Karpas-422 (cell line): Measurements from ENCODE around the gene TWIST2. TPM values are rescaled to one million over a fixed set of nuclear protein-coding genes. Genes with fewer than 3 reads are reported as not detected.

Source experiments
- DNase-seq: peaks from one replicate; pipeline ENCODE4 v3.0.0-alpha.2; 2015
- H2AFZ ChIP-seq: fragments of 200-600 bp; sonication (generic); 2 replicates; pipeline ENCODE4 v1.6.1; 2014; ENCODE audit warnings: antibody characterized with exemption, low read length, mixed read lengths
- H3K27ac ChIP-seq: fragments of 200-600 bp; sonication (generic); 2 replicates; pipeline ENCODE4 v1.5.1; 2014; ENCODE audit warnings: mild to moderate bottlenecking, low read length, moderate library complexity
- H3K27me3 ChIP-seq: fragments of 200-600 bp; sonication (generic); 2 replicates; pipeline ENCODE4 v1.6.1; 2014; ENCODE audit warnings: low read length, mixed read lengths
- H3K36me3 ChIP-seq: fragments of 200-600 bp; sonication (generic); 2 replicates; pipeline ENCODE4 v1.6.1; 2014; ENCODE audit warnings: low read length, mixed read lengths; ENCODE audit not compliant: insufficient read depth
- H3K4me1 ChIP-seq: fragments of 200-600 bp; sonication (generic); 2 replicates; pipeline ENCODE4 v1.6.1; 2014; ENCODE audit warnings: mild to moderate bottlenecking, low read length, mixed read lengths
- H3K4me2 ChIP-seq: fragments of 200-600 bp; sonication (generic); 2 replicates; pipeline ENCODE4 v1.6.1; 2014; ENCODE audit warnings: low read length, low read depth, mild to moderate bottlenecking; ENCODE audit not compliant: poor library complexity, severe bottlenecking
- H3K4me3 ChIP-seq: fragments of 200-600 bp; sonication (generic); 2 replicates; pipeline ENCODE4 v1.5.1; 2014; ENCODE audit warnings: mild to moderate bottlenecking, antibody characterized with exemption, low read length, mixed read lengths
- H3K79me2 ChIP-seq: fragments of 200-600 bp; sonication (generic); 2 replicates; pipeline ENCODE4 v1.6.1; 2014; ENCODE audit warnings: mild to moderate bottlenecking, low read length, mixed read lengths
- H3K9ac ChIP-seq: fragments of 200-600 bp; sonication (generic); 2 replicates; pipeline ENCODE4 v1.6.0; 2014; ENCODE audit warnings: low read length
- H3K9me2 ChIP-seq: fragments of 200-600 bp; sonication (generic), shearing (Covaris generic); replicated peaks from 2 replicates; pipeline ENCODE4 v1.6.0; 2014; ENCODE audit warnings: mild to moderate bottlenecking, low read length, moderate library complexity; ENCODE audit not compliant: insufficient read depth
- H3K9me3 ChIP-seq: fragments of 300-700, 200-600 bp; sonication (generic); 2 replicates; pipeline ENCODE4 v1.6.1; 2014; ENCODE audit warnings: low read length, mixed read lengths
- H4K20me1 ChIP-seq: fragments of 200-600 bp; sonication (generic); 2 replicates; pipeline ENCODE4 v1.6.1; 2014; ENCODE audit warnings: mild to moderate bottlenecking, antibody characterized with exemption, low read length, low read depth; ENCODE audit not compliant: insufficient read depth
- total RNA-seq: library from RNA; depleted of rRNA; stranded (reverse); fragments of >200 nt; shearing (Covaris generic); gene quantifications from 2 replicates; pipeline ENCODE4 v1.2.3, GENCODE V29; 2014; ENCODE audit warnings: low replicate concordance

Gene TWIST2
- total RNA-seq, 1 experiment from 2014 or later = 0.67 TPM

DNA sequence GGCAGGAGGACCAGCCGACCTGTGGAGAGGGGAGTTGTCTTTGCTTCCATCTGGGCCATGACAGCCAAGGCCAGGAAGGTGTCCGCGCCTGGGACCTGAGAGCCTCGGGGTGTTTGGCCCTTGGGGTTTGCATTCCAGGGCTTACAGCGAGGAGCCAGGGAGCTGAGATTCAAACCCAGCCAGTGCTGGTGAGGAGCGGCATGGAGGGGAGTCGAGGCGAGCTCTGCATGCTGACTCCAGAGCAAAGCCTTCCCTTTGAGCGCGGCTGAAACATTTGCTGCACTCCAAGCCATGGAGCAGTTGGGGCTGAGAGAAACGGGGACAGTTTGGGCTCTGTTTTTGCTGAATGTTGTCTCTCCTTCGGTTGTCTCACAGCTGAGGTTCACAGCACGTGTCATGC lies 77.4 kb downstream of the TWIST2 start:
- Histone ChIP-seq H3K9me3 (no peaks in the 10 kb centered on the region), H4K20me1 (no peaks in the 10 kb centered on the region), H3K4me1 (no peaks in the 10 kb centered on the region), H3K27me3 (no peaks in the 10 kb centered on the region), H3K36me3 (no peaks in the 10 kb centered on the region), H3K9me2 (no peaks in the 10 kb centered on the region), H3K4me2 (no peak overlapping the region), H3K9ac (no peak overlapping the region), H3K27ac (no peak overlapping the region), H3K4me3 (no peak overlapping the region), H3K79me2 (no peaks in the 10 kb centered on the region), H2AFZ (no peak overlapping the region)
- DNase-seq = no peak

DNA sequence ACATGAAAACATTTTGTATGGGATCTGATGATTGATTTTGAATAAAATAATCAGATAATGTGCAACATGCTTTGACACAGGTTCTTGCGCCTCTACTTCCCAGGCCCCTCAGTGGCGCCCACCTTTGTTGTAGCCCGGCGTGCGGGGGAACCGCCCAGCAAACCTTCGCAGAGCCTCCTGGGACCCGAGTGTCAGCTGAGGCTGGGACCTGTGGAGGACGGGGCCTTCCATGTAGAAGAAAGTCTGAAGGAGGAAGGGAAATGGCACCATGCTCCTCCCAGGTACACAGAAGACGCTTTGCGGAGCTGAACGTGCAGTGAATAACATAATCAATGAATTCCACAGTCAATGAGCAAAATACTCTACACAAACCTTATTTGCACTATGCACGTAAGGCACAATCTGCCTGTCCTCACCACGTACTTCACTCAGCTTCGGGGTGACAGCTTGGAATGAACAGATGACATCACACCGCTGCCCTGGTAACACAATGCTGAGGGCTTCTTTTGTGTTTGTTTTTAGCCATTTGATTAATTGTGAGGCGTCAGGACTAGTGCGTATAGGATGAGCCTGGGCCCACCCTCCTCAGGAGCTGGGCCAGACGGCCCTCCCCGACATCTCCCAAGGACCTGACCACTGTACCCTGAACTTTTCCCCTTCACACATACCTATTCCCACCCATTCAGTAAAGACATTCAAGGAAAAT lies 78.1 kb downstream of the TWIST2 start:
- Histone ChIP-seq H3K4me1 (no peaks in the 10 kb centered on the region), H3K4me3 (no peak overlapping the region)
- no peak for DNase-seq

DNA sequence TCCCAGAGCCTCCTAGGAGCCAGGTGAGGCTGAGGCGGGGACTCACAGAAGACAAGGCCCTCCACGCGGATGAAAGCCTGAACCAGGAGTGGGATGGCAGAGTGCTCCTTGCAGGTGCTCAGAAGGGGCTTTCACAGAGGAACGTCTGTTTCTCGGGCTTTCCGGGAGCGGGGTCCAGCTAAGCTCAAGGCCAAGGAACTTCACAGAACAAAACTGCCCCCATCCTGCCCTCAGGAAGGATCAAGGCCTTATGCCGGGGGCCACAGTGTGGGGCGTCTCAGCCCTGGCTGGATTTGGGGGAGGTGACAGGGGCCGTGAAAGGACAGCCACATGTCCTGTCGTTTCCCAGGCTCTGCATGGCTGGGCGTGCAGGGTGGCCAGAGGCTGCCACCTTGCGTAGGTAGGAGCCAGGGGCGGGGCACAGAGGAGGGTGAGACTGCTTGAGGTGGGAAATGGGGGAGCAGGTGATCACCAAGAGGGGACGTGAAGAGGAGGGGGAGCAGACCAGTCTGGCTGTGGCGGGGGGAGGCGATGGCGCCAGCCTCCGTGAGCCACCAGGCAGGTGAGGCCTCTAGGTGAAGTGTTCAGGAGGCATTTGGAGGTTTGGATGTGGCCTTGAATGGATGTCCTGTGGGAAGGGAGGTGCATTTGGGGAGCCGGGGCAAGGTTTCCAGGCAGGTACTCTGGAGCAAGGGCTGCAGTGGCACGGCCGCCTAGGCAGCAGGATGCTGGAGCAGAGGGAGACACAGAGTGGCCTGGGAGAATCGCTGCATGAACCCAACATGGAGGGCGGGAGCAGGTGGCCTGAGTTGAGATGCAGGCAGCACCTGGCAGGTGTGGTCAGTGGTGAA lies 79.1 kb downstream of the TWIST2 start:
- no peaks in the 10 kb centered on the region for H3K9me2 ChIP-seq
- no peaks in the 10 kb centered on the region for H3K9me3 ChIP-seq
- no peaks in the 10 kb centered on the region for H3K36me3 ChIP-seq
- no peak overlapping the region for H3K4me2 ChIP-seq
- no peaks in the 10 kb centered on the region for H3K27me3 ChIP-seq
- no peaks in the 10 kb centered on the region for H3K79me2 ChIP-seq
- H3K4me3 ChIP-seq = no peak overlapping the region
- no peak overlapping the region for H2AFZ ChIP-seq
- no peak overlapping the region for H3K9ac ChIP-seq
- no peaks in the 10 kb centered on the region for H3K4me1 ChIP-seq
- DNase-seq = no peak
- H4K20me1 ChIP-seq = no peaks in the 10 kb centered on the region
- H3K27ac ChIP-seq = no peak overlapping the region

More for the DNA sequence above, 78.1 kb downstream of the TWIST2 start:
- Histone ChIP-seq H2AFZ (no peak overlapping the region), H3K27ac (no peak overlapping the region), H3K9ac (no peak overlapping the region), H3K9me3 (no peaks in the 10 kb centered on the region), H3K36me3 (no peaks in the 10 kb centered on the region), H3K4me2 (no peak overlapping the region), H4K20me1 (no peaks in the 10 kb centered on the region), H3K9me2 (no peaks in the 10 kb centered on the region), H3K79me2 (no peaks in the 10 kb centered on the region), H3K27me3 (no peaks in the 10 kb centered on the region)

DNA sequence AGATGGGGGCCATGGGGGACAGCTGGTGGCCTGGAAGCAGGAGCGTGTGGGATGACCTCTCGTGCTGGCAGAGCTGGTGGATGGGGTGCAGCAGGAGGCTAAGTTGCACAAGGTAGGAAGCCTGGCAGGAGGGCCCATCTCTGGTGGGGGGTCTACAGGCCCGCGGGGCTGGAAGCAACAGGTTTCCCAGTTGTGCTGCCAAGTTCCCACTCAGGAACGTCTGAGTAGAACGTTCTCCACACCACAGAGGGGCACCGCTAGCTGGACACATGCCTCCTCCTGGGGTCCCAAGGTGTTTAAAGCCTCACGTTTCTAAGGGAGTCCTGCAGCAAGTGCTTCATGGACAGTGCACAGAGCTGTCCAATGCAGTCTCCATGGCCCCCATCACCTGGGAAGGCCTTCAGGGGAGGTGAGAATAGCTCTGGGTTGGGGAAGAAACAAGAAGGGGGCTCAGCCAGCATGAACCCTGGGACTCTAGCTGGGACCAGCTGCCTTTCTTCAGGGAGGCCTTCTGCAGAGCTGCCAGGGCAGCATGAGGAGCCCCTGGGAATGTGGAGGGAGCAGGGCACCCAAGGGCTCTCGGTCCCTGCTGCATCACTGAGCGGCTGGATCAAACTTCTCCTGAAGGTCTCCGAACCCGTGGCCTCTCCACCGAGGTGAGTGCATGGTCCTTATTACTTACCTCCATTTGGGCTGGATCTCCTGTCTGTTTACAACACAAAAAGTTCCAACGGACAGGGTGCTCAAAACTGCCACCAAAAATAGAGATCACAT lies 80.0 kb downstream of the TWIST2 start:
- Histone ChIP-seq H3K27me3 (no peaks in the 10 kb centered on the region), H3K36me3 (no peaks in the 10 kb centered on the region), H3K9ac (no peak overlapping the region), H2AFZ (no peak overlapping the region), H3K4me3 (no peak overlapping the region), H3K4me1 (no peaks in the 10 kb centered on the region), H4K20me1 (no peaks in the 10 kb centered on the region), H3K27ac (no peak overlapping the region), H3K4me2 (no peak overlapping the region), H3K9me2 (no peaks in the 10 kb centered on the region), H3K9me3 (no peaks in the 10 kb centered on the region), H3K79me2 (no peaks in the 10 kb centered on the region)
- no peak for DNase-seq

DNA sequence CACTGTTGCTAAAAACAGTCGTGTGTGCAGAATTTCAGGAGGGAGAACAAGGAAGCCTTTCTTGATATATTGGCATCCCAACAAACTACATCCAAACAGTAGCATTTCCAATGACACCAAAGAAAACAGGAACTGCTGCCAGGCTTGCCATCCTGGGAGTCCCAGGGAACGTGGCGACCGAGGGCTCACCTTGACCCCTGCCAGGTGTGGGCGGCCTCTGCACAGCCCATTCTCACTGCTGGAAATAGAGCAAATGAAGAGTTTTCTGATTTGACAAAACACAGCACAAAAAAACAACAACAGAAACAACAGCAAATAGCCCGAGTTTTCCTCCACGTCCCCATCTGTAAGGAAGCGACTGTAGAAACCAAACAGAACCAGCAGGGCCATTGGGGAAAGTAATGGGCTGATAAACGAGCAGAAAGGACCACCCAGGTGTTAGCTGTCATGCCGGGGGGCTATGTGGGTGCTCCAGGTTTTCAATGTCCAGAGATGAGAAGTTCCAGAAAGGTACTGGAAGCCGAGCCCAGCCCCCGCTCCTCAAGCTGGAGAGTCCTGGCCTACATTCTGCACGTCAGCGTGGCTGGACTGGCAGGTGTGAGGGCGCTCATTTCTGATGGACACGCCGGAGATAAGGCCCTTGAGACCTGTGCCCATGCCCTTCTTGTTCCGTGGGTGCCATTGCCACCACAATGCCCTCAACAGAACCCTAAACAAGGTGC lies 80.8 kb downstream of the TWIST2 start:
- H3K27me3 ChIP-seq = no peaks in the 10 kb centered on the region
- no peak overlapping the region for H2AFZ ChIP-seq
- H3K36me3 ChIP-seq = no peaks in the 10 kb centered on the region
- no peaks in the 10 kb centered on the region for H4K20me1 ChIP-seq
- no peak overlapping the region for H3K4me3 ChIP-seq
- no peaks in the 10 kb centered on the region for H3K9me2 ChIP-seq
- H3K79me2 ChIP-seq = no peaks in the 10 kb centered on the region
- no peak for DNase-seq
- no peak overlapping the region for H3K4me2 ChIP-seq
- no peak overlapping the region for H3K27ac ChIP-seq
- H3K9me3 ChIP-seq = no peaks in the 10 kb centered on the region
- H3K9ac ChIP-seq = no peak overlapping the region
- no peaks in the 10 kb centered on the region for H3K4me1 ChIP-seq

DNA sequence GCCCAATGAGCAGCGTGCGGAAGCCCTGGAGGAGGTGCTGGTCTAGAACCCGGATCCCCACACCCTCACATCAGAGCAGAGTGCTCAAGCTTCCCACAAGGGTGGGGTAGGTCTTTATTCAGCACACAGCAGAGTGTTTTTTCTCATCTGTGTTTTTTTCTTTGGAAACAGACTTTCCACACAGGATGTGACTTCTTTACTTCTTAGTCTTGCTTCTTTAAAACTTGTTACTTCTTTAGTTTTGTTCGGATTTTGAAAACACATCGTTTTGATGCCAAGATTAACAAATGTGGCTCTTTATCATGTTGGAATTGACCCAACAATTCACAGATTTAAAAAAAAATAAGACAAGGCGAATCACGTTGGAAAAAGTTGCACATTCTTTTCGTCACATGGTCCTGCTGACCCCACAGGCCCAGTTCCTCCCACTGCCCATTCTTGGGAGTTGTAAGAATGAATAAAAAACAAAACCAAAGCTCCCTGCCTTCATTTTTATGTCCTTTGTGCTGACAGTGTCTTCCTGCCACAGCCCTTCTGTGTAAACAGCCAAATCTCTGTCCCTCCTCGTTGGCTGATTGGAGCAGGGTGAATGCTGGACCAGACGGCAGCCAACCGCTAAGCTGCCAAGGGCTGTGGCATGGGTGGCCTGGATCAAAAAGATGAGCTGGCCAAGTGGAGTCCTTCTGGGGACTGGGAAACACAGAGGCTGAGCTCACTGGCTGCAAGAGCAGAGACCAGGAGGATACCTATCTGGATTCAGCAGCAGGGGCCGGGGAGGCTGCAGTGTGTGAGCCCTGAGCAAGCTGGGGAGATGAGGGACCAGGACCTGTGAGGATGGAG lies 81.6 kb downstream of the TWIST2 start:
- H2AFZ ChIP-seq = no peak overlapping the region
- no peaks in the 10 kb centered on the region for H4K20me1 ChIP-seq
- no peak for DNase-seq
- H3K27ac ChIP-seq = no peak overlapping the region
- no peaks in the 10 kb centered on the region for H3K27me3 ChIP-seq
- no peaks in the 10 kb centered on the region for H3K36me3 ChIP-seq
- no peaks in the 10 kb centered on the region for H3K9me2 ChIP-seq
- H3K79me2 ChIP-seq = no peaks in the 10 kb centered on the region
- no peak overlapping the region for H3K9ac ChIP-seq
- H3K4me2 ChIP-seq = no peak overlapping the region
- H3K9me3 ChIP-seq = no peaks in the 10 kb centered on the region
- no peaks in the 10 kb centered on the region for H3K4me1 ChIP-seq
- H3K4me3 ChIP-seq = no peak overlapping the region

DNA sequence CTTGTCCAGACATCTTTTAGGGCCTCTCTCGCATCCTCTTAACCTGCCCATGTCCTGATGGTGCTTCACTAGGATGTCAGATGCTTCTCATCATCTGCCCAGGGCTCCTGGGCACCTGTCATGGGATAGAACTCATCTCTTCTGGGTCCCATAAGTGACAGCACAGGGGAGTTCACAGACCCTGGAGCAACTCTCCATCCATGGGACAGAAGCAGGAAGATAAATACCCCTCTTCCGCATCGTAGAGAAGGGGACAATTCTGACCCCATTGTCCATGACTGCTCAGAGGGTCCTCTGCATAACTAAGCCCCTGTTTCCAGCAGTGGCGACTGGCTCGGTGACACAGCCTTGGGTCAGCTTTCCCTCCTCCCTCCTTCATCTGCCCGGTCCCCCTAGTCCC lies 82.3 kb downstream of the TWIST2 start:
- H2AFZ ChIP-seq = no peak overlapping the region
- H3K4me1 ChIP-seq = no peaks in the 10 kb centered on the region
- no peak overlapping the region for H3K4me2 ChIP-seq
- no peak overlapping the region for H3K4me3 ChIP-seq
- no peak overlapping the region for H3K27ac ChIP-seq
- no peaks in the 10 kb centered on the region for H3K27me3 ChIP-seq
- H3K9ac ChIP-seq = no peak overlapping the region
- no peak for DNase-seq
- H3K36me3 ChIP-seq = no peaks in the 10 kb centered on the region
- no peaks in the 10 kb centered on the region for H4K20me1 ChIP-seq
- no peaks in the 10 kb centered on the region for H3K9me3 ChIP-seq
- no peaks in the 10 kb centered on the region for H3K79me2 ChIP-seq
- no peaks in the 10 kb centered on the region for H3K9me2 ChIP-seq
